Measurements from ENCODE around the gene PCK2. TPM values are rescaled to one million over a fixed set of nuclear protein-coding genes. Genes with fewer than 3 reads are reported as not detected.

PCK2 gene
- total and polyA plus RNA-seq, 2 of the 13 experiments (the other 11 are each of a cell fraction or from before 2014, with no cell fraction given), result 129 to 272 TPM

DNA sequence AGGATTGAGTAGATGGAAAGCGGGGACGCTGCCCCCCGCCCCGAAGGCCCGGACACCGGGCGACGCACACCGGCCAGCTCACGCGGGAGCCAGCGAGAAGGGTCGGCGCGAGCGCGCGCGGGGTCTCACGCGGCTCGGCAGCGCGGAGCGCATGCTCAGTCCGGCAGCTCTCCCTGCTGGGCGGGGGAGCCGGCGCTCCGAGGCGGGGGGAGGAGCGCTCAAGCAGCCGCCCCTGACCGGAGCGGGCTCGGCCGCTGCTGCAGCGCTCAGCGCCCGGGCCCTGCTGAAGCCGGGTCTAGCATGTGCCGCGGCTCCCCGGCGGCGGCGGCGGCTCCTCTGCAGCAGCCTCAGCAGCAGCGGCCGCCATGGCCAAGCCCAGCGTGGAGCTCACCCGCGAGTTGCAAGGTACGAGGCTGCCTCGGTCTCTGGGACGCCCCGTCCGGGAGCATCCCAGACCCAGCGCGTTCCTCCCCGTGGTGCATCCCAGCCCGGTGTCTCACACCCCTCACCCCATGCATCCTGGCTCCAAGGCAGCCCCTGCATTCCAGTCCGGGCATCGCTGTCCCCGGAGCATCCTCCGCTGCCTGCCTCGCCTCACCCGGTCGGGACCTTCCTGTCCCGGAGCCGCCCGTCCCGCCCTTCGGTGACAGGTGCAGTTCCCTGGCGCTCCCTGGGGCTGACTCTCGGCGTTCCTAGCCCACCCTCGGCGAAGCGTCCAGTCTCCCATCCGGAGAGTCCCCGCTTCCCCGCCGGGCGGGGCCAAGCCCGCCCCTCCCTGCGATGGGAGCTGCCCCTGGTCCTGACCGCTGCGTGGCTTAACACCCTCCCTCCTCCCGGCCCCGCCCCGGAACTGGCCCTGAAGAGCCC is 42.1 kb upstream of the PCK2 start, which contains the start of gene CARMIL3 (continued):
- TF ChIP-seq HES4 (CRISPR knock-in tag; IDR thresholded peaks at IDR 0.05; ENCODE audit: borderline replicate concordance), result peak; percentile 83
- TF ChIP-seq NR2F6 (IDR thresholded peaks at IDR 0.05), result no peak
- TF ChIP-seq NR2F6 (CRISPR knock-in tag; IDR thresholded peaks at IDR 0.05), result peak; percentile 5; the same call in 1 of the 2 replicates
- peak; percentile 66 for TF ChIP-seq RARA (CRISPR knock-in tag; IDR thresholded peaks at IDR 0.05)
- peak; percentile 75; the same call in 1 of the 2 replicates for TF ChIP-seq ZSCAN25 (CRISPR knock-in tag; IDR thresholded peaks at IDR 0.05)
- peak; percentile 85; the same call in 1 of the 2 replicates for TF ChIP-seq ZNF10 (CRISPR knock-in tag; IDR thresholded peaks at IDR 0.05; ENCODE audit: borderline replicate concordance, low read depth)
- peak; percentile 92; the same call in 1 of the 2 replicates for TF ChIP-seq ZNF773 (CRISPR knock-in tag; IDR thresholded peaks at IDR 0.05; ENCODE audit: borderline replicate concordance)
- TF ChIP-seq ZNF891 (CRISPR knock-in tag; IDR thresholded peaks at IDR 0.05), result no peak; the same call in 1 of the 2 replicates
- no peak for TF ChIP-seq SNAPC2 (CRISPR knock-in tag; IDR thresholded peaks at IDR 0.05)
- TF ChIP-seq ZNF207 (IDR thresholded peaks at IDR 0.05; ENCODE audit: borderline replicate concordance), result no peak
- TF ChIP-seq ZNF782 (CRISPR knock-in tag; IDR thresholded peaks at IDR 0.05; ENCODE audit: borderline replicate concordance), result peak; percentile 59; the same call in 1 of the 2 replicates
- TF ChIP-seq MXD4 (CRISPR knock-in tag; IDR thresholded peaks at IDR 0.05), result peak; percentile 73; the same call in 1 of the 2 replicates
- peak; percentile 56 for TF ChIP-seq TEAD2 (CRISPR knock-in tag; IDR thresholded peaks at IDR 0.05)
- peak; percentile 58; the same call in 1 of the 2 replicates for TF ChIP-seq ZBTB21 (CRISPR knock-in tag; IDR thresholded peaks at IDR 0.05)
- TF ChIP-seq ZNF335 (CRISPR knock-in tag; IDR thresholded peaks at IDR 0.05), result peak; percentile 78
- peak; percentile 84; the same call in 1 of the 2 replicates for TF ChIP-seq RELA (CRISPR knock-in tag; IDR thresholded peaks at IDR 0.05)
- no peak; the same call in 1 of the 2 replicates for TF ChIP-seq ZNF788 (CRISPR knock-in tag; IDR thresholded peaks at IDR 0.05; ENCODE audit: borderline replicate concordance)
- peak; percentile 63 for TF ChIP-seq MAZ (IDR thresholded peaks at IDR 0.05; ENCODE audit: borderline replicate concordance, low read depth, low read length)
- peak; percentile 93; the same call in 1 of the 2 replicates for TF ChIP-seq MAZ (CRISPR knock-in tag; IDR thresholded peaks at IDR 0.05; ENCODE audit: low read depth)
- 0 out of 2 replicates have a peak, but pooled peaks have one; percentile 50 for TF ChIP-seq NR3C1 (CRISPR knock-in tag; IDR thresholded peaks at IDR 0.05)
- TF ChIP-seq, protein P1, sequence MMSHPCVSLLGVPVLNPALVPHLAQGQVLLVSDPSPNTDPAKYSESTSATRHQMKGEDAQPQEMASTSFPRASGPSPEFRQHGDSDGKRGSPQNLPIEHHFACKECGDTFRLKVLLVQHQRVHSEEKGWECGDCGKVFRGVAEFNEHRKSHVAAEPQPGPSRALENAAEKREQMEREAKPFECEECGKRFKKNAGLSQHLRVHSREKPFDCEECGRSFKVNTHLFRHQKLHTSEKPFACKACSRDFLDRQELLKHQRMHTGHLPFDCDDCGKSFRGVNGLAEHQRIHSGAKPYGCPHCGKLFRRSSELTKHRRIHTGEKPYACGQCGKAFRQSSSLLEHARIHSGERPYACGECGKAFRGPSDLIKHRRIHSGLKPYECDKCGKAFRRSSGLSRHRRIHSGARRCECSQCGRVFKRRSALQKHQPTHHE (CRISPR knock-in tag; IDR thresholded peaks at IDR 0.05; ENCODE audit: borderline replicate concordance), result peak; percentile 56
- TF ChIP-seq, protein P2, sequence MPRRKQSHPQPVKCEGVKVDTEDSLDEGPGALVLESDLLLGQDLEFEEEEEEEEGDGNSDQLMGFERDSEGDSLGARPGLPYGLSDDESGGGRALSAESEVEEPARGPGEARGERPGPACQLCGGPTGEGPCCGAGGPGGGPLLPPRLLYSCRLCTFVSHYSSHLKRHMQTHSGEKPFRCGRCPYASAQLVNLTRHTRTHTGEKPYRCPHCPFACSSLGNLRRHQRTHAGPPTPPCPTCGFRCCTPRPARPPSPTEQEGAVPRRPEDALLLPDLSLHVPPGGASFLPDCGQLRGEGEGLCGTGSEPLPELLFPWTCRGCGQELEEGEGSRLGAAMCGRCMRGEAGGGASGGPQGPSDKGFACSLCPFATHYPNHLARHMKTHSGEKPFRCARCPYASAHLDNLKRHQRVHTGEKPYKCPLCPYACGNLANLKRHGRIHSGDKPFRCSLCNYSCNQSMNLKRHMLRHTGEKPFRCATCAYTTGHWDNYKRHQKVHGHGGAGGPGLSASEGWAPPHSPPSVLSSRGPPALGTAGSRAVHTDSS (CRISPR knock-in tag; conservative IDR thresholded peaks at IDR 0.05), result no peak
- no peak; the same call in none of the 2 replicates for TF ChIP-seq NRL (CRISPR knock-in tag; IDR thresholded peaks at IDR 0.05; ENCODE audit: borderline replicate concordance)
- TF ChIP-seq, protein P3, sequence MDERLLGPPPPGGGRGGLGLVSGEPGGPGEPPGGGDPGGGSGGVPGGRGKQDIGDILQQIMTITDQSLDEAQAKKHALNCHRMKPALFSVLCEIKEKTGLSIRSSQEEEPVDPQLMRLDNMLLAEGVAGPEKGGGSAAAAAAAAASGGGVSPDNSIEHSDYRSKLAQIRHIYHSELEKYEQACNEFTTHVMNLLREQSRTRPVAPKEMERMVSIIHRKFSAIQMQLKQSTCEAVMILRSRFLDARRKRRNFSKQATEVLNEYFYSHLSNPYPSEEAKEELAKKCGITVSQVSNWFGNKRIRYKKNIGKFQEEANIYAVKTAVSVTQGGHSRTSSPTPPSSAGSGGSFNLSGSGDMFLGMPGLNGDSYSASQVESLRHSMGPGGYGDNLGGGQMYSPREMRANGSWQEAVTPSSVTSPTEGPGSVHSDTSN (CRISPR knock-in tag; IDR thresholded peaks at IDR 0.05), result no peak
- no peak for TF ChIP-seq ZEB1 (IDR thresholded peaks at IDR 0.05; ENCODE audit: insufficient replicate concordance, low read depth)
